K562 (cell line): ENCODE data around the gene RAD51D. TPM values are rescaled to one million over a fixed set of nuclear protein-coding genes. Genes with fewer than 3 reads are reported as not detected.

Experiments used
- CHAMP1 ChIP-seq: fragments of 450-650 bp; IDR thresholded peaks from 2 replicates; pipeline ENCODE4 v1.6.1; 2016; ENCODE audit warnings: mild to moderate bottlenecking
- HMBOX1 ChIP-seq: sonication (generic); IDR thresholded peaks from 2 replicates; pipeline ENCODE4 v1.6.1; 2016
- NCOA2 ChIP-seq, 2 experiments: fragments of 450-650 bp; IDR thresholded peaks; 2 replicates each; pipeline ENCODE4 v1.6.1; 2018; ENCODE audit warnings: mild to moderate bottlenecking in 2 of 2, moderate library complexity in 1 of 2; ENCODE audit not compliant: partially characterized antibody in 2 of 2
- RCOR1 ChIP-seq, 2 experiments: IDR thresholded peaks; 2 replicates each; pipeline ENCODE4 v1.6.1; 2012; ENCODE audit warnings: low read depth in 2 of 2, low read length in 2 of 2, borderline replicate concordance in 1 of 2, improper control_type of control experiment in 1 of 2
- SNIP1 ChIP-seq: fragments of 450-650 bp; IDR thresholded peaks from 2 replicates; pipeline ENCODE4 v1.7.1; 2017; ENCODE audit warnings: low read depth, mild to moderate bottlenecking
- SREBF1 ChIP-seq: fragments of 150-350 bp; IDR thresholded peaks from 2 replicates; pipeline ENCODE4 v1.6.1; 2014; ENCODE audit warnings: antibody characterized with exemption, low read depth, low read length, borderline replicate concordance
- TFAM ChIP-seq: fragments of 250-450 bp; sonication (Bioruptor Pico); conservative IDR thresholded peaks from 2 replicates; pipeline ENCODE4 v1.5.0; 2021; ENCODE audit warnings: mild to moderate bottlenecking, moderate library complexity
- TGIF2 ChIP-seq: sonication (generic); formaldehyde crosslinking; IDR thresholded peaks from 2 replicates; pipeline ENCODE4 v1.8.1; 2022; ENCODE audit warnings: mild to moderate bottlenecking, missing genetic modification reagents, moderate library complexity
- ZNF143 ChIP-seq: sonication (generic); formaldehyde crosslinking; IDR thresholded peaks from 2 replicates; pipeline ENCODE4 v1.9.0; 2022; ENCODE audit warnings: mild to moderate bottlenecking, missing genetic modification reagents
- ZNF655 ChIP-seq: fragments of 250-450 bp; sonication (Bioruptor Pico); IDR thresholded peaks from 2 replicates; pipeline ENCODE4 v1.5.0; 2021
- polyA plus RNA-seq, 8 experiments: library from polyadenylated mRNA; depleted of rRNA in 4 of 8; stranded (reverse) in 5 of 8; unstranded in 3 of 8; fragments of >200 nt; fragmentation: Nextera tagmentation in 2 of 8; fragmentation: Illumina TruSeq in 1 of 8; extraction: Ambion mirVana in 2 of 8; extraction: Trizol in 1 of 8; gene quantifications; 2 replicates each; pipeline versions ENCODE4 v1.2.1 to v1.2.3, GENCODE V29; 2011 to 2014; ENCODE audit warnings: inconsistent platforms in 1 of 8, missing spikeins in 1 of 8
- total RNA-seq, 7 experiments: library from RNA; depleted of rRNA in 6 of 7; stranded (reverse); fragments of >200 nt in 6 of 7; fragmentation: Illumina TruSeq in 2 of 7; extraction: Trizol in 2 of 7; gene quantifications; 2 replicates each; pipeline versions ENCODE4 v1.2.1 to v1.2.3, GENCODE V29; 2011 to 2021; ENCODE audit warnings: low replicate concordance in 1 of 7

RAD51D gene
- total and polyA plus RNA-seq, 9 of the 15 experiments (the other 6 are each of a cell fraction or from before 2014, with no cell fraction given) = 2.2 to 16.9 (median 8.7) TPM

GRCh38 chr17:35073991-35074627, 45.6 kb downstream of the RAD51D start (continued):
- TF ChIP-seq SREBF1 (no peak), CHAMP1 (no peak), SNIP1 (no peak), TFAM (no peak), ZNF655 (CRISPR knock-in tag) (no peak), RCOR1 (IDR thresholded peaks at IDR 0.05; ENCODE audit: borderline replicate concordance in 1 of 2, low read depth in 2 of 2, low read length in 2 of 2) (peak in 1 of 2 experiments; percentile 67; a peak in 2 of 4 replicates), TGIF2 (no peak), HMBOX1 (0 out of 2 replicates have a peak, but pooled peaks have one; percentile 27), ZNF143 (CRISPR knock-in tag) (no peak), NCOA2 (IDR thresholded peaks at IDR 0.05; ENCODE audit: partially characterized antibody in 2 of 2) (no peak)
